Measurements from ENCODE around the gene REXO4.

DNA sequence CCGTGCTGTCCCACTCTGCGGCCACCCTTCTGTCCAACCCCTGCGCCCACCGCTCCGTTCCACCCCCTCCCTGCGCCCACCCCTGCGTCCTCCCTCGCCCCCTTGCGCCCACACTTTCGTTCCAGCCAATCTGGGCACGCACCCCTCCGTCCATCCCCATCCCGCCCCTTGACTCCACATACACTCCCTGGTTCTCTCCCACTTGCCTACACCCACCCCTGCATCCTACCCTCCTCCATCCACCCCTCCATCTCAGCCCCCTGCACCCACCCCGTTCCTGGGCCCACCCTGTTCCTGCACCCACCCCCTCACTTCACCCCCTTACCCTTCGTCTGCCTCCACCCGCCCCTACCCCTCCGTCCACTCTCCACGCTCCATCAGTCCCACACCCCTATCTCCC is 11.4 kb upstream of the REXO4 start:
- no peak for TF ChIP-seq POLR2A (IDR thresholded peaks at IDR 0.05; ENCODE audit: insufficient read depth in 1 of 2, low read depth in 2 of 2, low read length in 2 of 2)
- TF ChIP-seq TAF1 (CRISPR knock-in tag; IDR thresholded peaks at IDR 0.05): no peak
- TF ChIP-seq TCF12 (IDR thresholded peaks at IDR 0.05): no peak
- no peak for TF ChIP-seq TCF12 (CRISPR knock-in tag; IDR thresholded peaks at IDR 0.05)
- no peak for TF ChIP-seq ZMYM3 (CRISPR knock-in tag; IDR thresholded peaks at IDR 0.05)
- TF ChIP-seq ZNF253 (CRISPR knock-in tag; IDR thresholded peaks at IDR 0.05; ENCODE audit: borderline replicate concordance): no peak
- TF ChIP-seq, protein P1, sequence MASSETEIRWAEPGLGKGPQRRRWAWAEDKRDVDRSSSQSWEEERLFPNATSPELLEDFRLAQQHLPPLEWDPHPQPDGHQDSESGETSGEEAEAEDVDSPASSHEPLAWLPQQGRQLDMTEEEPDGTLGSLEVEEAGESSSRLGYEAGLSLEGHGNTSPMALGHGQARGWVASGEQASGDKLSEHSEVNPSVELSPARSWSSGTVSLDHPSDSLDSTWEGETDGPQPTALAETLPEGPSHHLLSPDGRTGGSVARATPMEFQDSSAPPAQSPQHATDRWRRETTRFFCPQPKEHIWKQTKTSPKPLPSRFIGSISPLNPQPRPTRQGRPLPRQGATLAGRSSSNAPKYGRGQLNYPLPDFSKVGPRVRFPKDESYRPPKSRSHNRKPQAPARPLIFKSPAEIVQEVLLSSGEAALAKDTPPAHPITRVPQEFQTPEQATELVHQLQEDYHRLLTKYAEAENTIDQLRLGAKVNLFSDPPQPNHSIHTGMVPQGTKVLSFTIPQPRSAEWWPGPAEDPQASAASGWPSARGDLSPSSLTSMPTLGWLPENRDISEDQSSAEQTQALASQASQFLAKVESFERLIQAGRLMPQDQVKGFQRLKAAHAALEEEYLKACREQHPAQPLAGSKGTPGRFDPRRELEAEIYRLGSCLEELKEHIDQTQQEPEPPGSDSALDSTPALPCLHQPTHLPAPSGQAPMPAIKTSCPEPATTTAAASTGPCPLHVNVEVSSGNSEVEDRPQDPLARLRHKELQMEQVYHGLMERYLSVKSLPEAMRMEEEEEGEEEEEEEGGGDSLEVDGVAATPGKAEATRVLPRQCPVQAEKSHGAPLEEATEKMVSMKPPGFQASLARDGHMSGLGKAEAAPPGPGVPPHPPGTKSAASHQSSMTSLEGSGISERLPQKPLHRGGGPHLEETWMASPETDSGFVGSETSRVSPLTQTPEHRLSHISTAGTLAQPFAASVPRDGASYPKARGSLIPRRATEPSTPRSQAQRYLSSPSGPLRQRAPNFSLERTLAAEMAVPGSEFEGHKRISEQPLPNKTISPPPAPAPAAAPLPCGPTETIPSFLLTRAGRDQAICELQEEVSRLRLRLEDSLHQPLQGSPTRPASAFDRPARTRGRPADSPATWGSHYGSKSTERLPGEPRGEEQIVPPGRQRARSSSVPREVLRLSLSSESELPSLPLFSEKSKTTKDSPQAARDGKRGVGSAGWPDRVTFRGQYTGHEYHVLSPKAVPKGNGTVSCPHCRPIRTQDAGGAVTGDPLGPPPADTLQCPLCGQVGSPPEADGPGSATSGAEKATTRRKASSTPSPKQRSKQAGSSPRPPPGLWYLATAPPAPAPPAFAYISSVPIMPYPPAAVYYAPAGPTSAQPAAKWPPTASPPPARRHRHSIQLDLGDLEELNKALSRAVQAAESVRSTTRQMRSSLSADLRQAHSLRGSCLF (CRISPR knock-in tag; IDR thresholded peaks at IDR 0.05; ENCODE audit: borderline replicate concordance): no peak
- TF ChIP-seq, protein P2, sequence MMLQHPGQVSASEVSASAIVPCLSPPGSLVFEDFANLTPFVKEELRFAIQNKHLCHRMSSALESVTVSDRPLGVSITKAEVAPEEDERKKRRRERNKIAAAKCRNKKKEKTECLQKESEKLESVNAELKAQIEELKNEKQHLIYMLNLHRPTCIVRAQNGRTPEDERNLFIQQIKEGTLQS (CRISPR knock-in tag; IDR thresholded peaks at IDR 0.05): no peak
- TF ChIP-seq RAD21 (CRISPR knock-in tag; IDR thresholded peaks at IDR 0.05): no peak
- no peak for TF ChIP-seq KLF13 (CRISPR knock-in tag; IDR thresholded peaks at IDR 0.05)
